ENCODE results near the gene DLGAP4.
A peak's percentile ranks its signal among the peaks of the same experiment; 100 is the strongest.
"Not testable (repeated sequence)": the region's sequence is repeated elsewhere in the genome, so short reads cannot be mapped to it uniquely, and the experiment has no call there.

The DLGAP4 gene

DNA sequence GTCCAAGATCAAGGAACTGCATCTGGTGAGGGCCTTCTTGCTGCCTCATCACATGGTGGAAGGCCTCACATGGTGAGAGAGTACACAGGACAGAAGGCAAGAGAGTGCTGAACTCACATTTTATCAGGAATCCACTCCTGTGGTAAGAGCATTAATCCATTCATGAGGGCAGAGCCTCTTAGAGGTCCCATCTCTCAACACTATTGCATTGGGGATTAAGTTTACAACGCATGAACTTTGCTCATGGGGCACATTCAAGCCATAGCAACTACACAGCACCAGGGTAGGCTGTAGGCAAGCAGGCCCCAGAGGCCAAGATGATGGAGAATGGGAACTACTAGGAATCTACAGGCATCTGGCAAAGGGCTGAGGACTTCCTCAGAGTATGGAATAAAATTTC is 257.2 kb downstream of the DLGAP4 start:
- TF ChIP-seq, protein P1, sequence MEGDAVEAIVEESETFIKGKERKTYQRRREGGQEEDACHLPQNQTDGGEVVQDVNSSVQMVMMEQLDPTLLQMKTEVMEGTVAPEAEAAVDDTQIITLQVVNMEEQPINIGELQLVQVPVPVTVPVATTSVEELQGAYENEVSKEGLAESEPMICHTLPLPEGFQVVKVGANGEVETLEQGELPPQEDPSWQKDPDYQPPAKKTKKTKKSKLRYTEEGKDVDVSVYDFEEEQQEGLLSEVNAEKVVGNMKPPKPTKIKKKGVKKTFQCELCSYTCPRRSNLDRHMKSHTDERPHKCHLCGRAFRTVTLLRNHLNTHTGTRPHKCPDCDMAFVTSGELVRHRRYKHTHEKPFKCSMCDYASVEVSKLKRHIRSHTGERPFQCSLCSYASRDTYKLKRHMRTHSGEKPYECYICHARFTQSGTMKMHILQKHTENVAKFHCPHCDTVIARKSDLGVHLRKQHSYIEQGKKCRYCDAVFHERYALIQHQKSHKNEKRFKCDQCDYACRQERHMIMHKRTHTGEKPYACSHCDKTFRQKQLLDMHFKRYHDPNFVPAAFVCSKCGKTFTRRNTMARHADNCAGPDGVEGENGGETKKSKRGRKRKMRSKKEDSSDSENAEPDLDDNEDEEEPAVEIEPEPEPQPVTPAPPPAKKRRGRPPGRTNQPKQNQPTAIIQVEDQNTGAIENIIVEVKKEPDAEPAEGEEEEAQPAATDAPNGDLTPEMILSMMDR (conservative IDR thresholded peaks at IDR 0.05): no peak
- no peak overlapping the region for H3K27ac ChIP-seq

DNA sequence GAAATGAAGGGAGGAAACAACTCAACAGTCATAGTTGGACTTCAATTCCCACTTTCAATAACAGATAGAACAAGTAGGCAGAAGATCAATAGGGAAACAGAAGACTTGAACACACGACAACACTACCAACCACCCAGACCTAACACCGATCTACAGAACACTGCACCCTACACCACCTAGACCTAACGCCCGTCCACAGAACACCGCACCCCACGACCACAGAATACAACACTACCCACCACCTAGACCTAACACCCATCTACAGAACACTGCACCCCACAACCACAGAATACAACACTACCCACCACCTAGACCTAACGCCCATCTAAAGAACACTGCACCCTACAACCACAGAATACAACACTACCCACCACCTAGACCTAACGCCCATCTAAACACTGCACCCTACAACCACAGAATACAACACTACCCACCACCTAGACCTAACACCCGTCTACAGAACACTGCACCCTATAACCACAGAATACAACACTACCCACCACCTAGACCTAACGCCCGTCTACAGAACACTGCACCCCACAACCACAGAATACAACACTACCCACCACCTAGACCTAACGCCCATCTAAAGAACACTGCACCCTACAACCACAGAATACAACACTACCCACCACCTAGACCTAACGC is 258.1 kb downstream of the DLGAP4 start:
- not testable (repeated sequence) for H3K27ac ChIP-seq

DNA sequence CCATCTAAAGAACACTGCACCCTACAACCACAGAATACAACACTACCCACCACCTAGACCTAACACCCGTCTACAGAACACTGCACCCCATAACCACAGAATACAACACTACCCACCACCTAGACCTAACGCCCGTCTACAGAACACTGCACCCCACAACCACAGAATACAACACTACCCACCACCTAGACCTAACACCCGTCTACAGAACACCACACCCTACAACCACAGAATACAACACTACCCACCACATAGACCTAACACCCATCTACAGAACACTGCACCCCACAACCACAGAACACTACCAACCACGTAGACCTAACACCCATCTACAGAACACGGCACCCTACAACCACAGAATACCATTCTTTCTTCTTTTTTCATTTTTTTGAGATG is 258.6 kb downstream of the DLGAP4 start:
- H3K27ac ChIP-seq: not testable (repeated sequence)

DNA sequence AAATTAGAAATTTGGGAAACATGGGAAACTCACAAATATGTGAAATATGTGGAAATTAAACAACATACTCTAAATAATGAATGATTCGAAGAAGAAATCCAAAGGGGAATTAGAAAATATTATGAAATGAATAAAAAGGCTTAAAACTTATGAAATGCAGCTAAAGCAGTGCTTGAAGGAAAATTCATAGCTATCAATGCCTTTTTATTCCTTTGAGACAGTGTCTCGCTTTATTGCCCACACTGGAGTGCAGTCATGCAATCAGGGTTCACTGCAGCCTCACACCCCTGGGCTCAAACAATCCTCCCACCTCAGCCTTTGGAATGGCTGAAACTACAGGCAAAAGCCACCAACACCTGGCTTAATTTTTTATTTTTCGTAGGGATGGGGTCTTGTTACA is 259.4 kb downstream of the DLGAP4 start:
- no peak overlapping the region for H3K27ac ChIP-seq
- TF ChIP-seq, protein P1 (conservative IDR thresholded peaks at IDR 0.05): no peak

DNA sequence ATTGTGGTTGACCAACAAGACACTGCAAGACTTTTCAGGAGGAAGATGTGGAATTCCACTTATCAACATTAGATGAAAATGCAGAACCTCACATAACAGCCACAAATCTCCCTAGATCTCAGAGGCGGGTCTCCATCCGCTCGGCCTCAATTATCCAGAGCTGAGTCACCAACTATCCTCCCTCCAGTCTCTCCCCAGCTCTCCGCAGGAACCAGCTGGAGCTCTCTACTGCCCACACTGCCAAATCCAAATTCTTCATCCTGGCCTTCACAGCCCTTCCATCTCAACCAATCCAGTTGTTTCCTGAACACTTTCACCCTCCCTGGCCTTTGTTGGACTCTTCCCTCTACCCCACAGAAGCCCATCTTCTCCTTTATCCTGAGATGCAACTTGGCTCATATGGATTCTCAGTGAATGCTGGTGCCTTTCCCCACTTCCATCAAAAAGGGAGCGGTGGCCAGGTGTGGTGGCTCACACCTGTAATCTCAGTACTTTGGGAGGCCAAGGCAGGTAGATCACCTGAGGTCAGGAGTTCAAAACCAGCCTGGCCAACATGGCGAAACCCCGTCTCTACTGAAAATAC is 263.8 kb downstream of the DLGAP4 start:
- no peak overlapping the region for H3K27ac ChIP-seq
- TF ChIP-seq, protein P1 (conservative IDR thresholded peaks at IDR 0.05): no peak

DNA sequence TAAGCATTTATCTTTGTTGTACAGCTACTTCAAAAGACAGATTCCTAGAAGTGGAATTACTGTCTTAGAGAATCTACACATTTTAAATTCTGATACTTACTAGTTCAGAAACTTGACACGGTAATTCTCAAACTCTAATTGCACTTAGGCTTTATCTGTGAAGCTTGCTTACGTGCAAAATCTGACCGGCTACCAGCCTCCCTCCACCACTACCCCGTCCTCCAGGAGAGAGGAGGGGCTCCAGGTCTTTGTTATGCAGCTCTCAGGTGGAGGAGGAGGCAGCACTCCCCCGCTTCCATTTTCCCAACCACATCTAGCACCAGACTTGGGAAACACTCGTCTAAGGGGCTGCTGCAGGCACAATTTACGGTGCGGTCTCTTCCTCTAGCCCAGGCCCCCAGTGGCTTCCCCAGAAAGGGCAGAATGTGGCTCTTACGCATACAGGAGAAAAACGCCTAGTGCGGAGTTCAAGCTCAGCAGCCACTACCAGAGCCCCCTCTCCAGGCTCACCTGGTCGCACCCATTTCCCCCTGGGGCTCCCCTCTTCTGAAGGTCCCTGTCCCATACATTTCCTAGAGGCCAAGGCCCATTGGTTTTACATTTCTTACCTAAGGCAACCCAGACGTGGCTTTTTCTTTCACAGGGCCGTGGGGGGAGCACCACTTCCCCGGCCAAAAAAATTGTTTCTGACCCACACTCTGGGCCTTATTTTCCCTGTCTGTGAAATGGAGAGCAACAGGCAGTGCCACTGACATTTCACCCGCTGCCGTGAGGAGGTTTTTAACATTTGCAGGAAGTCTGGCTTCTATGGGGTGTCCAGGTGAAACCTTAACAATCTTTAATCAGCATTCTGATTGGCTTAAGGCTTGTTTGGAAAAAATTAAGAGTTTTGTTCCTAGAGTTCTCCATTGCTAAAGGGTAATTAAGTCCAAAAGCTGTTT is 265.7 kb downstream of the DLGAP4 start:
- TF ChIP-seq, protein P1 (conservative IDR thresholded peaks at IDR 0.05): no peak
- H3K27ac ChIP-seq: peak overlapping the region; percentile 75; the same call in 1 of the 2 replicates

DNA sequence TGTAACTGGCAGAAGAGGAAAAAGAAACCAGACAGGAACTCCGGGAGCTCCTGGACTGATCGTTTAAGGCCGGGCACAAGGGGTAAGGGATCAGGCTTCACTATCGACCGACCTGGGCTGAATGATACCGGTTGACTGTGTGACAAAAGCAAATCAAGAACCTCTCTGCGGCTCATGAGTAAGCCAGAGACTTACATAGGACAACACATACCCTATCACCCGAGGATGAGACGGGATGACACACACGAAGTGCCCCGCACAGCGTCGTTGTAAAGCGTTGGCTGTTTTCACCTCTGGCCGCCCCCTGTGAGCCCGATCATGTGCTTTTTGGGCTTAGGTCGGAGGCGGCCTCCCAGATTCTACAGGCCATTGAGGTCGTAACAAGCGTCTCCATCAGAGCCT is 266.6 kb downstream of the DLGAP4 start:
- H3K27ac ChIP-seq: peak overlapping the region; percentile 75; the same call in 1 of the 2 replicates

More for the DNA sequence above, 266.6 kb downstream of the DLGAP4 start:
- TF ChIP-seq, protein P1 (conservative IDR thresholded peaks at IDR 0.05): no peak
